Measurements from ENCODE around the gene SLC24A4.

DNA sequence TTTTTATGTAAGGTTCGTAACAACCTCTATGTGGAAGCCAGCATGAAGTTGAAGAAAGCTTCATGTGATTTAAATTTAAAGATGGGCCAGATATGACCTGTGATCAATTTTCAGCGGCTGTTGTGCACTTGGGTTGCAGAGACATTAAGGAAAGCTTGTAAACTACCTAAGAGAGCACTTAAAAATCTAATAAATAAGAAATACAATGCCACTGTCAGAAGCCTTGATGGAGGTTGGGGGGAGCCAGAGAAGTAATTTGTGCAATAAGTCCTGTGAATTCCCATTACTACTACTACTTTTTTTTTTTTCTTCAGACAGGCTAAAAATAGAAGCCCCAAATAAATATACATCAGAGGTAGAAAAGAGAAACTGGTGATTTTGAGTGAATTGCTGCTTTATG lies 30.3 kb upstream of the SLC24A4 start:
- TF ChIP-seq, protein P1, sequence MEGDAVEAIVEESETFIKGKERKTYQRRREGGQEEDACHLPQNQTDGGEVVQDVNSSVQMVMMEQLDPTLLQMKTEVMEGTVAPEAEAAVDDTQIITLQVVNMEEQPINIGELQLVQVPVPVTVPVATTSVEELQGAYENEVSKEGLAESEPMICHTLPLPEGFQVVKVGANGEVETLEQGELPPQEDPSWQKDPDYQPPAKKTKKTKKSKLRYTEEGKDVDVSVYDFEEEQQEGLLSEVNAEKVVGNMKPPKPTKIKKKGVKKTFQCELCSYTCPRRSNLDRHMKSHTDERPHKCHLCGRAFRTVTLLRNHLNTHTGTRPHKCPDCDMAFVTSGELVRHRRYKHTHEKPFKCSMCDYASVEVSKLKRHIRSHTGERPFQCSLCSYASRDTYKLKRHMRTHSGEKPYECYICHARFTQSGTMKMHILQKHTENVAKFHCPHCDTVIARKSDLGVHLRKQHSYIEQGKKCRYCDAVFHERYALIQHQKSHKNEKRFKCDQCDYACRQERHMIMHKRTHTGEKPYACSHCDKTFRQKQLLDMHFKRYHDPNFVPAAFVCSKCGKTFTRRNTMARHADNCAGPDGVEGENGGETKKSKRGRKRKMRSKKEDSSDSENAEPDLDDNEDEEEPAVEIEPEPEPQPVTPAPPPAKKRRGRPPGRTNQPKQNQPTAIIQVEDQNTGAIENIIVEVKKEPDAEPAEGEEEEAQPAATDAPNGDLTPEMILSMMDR (IDR thresholded peaks at IDR 0.05; ENCODE audit: insufficient read depth, low read length, poor library complexity, severe bottlenecking) = no peak
- TF ChIP-seq EZH2phosphoT487 (conservative IDR thresholded peaks at IDR 0.05; ENCODE audit: low read length) = no peak
